ENCODE measurements around the gene PTPN11. TPM values are rescaled to one million over a fixed set of nuclear protein-coding genes. Genes with fewer than 3 reads are reported as not detected.
A peak's percentile ranks its signal among the peaks of the same experiment; 100 is the strongest.

Gene PTPN11
- total and polyA plus RNA-seq, 2 donors (not counting 3 experiments of a cell fraction or from before 2014, with no cell fraction given): 36.5 to 107 TPM

- Histone ChIP-seq H3K27me3 (ENCODE audit: control insufficient read depth in 2 of 2, insufficient read depth in 2 of 2, low read length in 2 of 2) (no peaks in the 10 kb centered on the region), H4K20me1 (replicated peaks; ENCODE audit: control insufficient read depth, extremely low read depth, insufficient read depth, low read length) (no peaks in the 10 kb centered on the region), H3K9ac (replicated peaks; ENCODE audit: extremely low read depth, insufficient read depth, low read length) (peak overlapping the region; percentile 62), H3K4me1 (ENCODE audit: control insufficient read depth, extremely low read depth, insufficient read depth, low read length) (peaks cover 12% of the 10 kb centered on the region), H3K9me3 (replicated peaks; ENCODE audit: control insufficient read depth, insufficient read depth, low read length) (no peaks in the 10 kb centered on the region), H2AFZ (ENCODE audit: low read depth, low read length) (peak overlapping the region; percentile 100), H3K27ac (ENCODE audit: insufficient read depth, low read depth, low read length) (peak overlapping the region; percentile 35), H3K4me2 (ENCODE audit: insufficient read depth, low read length) (peak overlapping the region; percentile 70), H3K9me1 (replicated peaks; ENCODE audit: control insufficient read depth, extremely low read depth, insufficient read depth, low read length) (no peaks in the 10 kb centered on the region), H3K36me3 (ENCODE audit: control insufficient read depth in 2 of 2, extremely low read depth in 1 of 2, insufficient read depth in 2 of 2, low read length in 2 of 2) (no peaks in the 10 kb centered on the region), H3K79me2 (ENCODE audit: control insufficient read depth, insufficient read depth, low read length) (peaks cover 25% of the 10 kb centered on the region), H3K4me3 (replicated peaks in 1 of 3; ENCODE audit: insufficient read depth in 1 of 3, low read depth in 1 of 3, low read length in 3 of 3) (peak overlapping the region in 2 of 3 experiments; percentile 61 to 95)
- DNase-seq (ENCODE audit: low read depth, low spot score) (no peak), FAIRE-seq (no peak)
- CTCF ChIA-PET: no interaction called here
- POLR2A ChIA-PET: no interaction called here
- TF ChIP-seq FOS (IDR thresholded peaks at IDR 0.05; ENCODE audit: borderline replicate concordance, insufficient read depth, low read length): no peak
- TF ChIP-seq CTCF (IDR thresholded peaks at IDR 0.05; ENCODE audit: extremely low read depth in 1 of 2, insufficient read depth in 1 of 2, low read depth in 1 of 2, low read length in 2 of 2): no peak
- TF ChIP-seq MAX (IDR thresholded peaks at IDR 0.05; ENCODE audit: insufficient read depth, insufficient read length): no peak
- no peak for TF ChIP-seq GATA2 (IDR thresholded peaks at IDR 0.05; ENCODE audit: insufficient read depth, insufficient read length, low read depth, low read length)
- BruUV-seq (replicated peaks): no TSS peak
- dilution Hi-C loops (cut with MboI; ENCODE audit: extremely low pct_ligation_motif_present, low sequenced_read_pairs): no loop called here
- intact Hi-C loops (cut with micrococcal nuclease): loop anchor here (1.0 to 10.0 kb wide), 2 partner anchors 26 to 368 kb away; partner anchors contain the start of genes ERP29, RPL6 and TMEM116
Observed at GRCh38 chr12:112382866-112383265, 35.9 kb upstream of the PTPN11 start.

- Histone ChIP-seq H3K79me2 (ENCODE audit: control insufficient read depth, insufficient read depth, low read length) (peaks cover 2% of the 10 kb centered on the region), H3K9me1 (replicated peaks; ENCODE audit: control insufficient read depth, extremely low read depth, insufficient read depth, low read length) (no peaks in the 10 kb centered on the region), H3K9ac (replicated peaks; ENCODE audit: extremely low read depth, insufficient read depth, low read length) (no peak overlapping the region), H3K27me3 (ENCODE audit: control insufficient read depth in 2 of 2, insufficient read depth in 2 of 2, low read length in 2 of 2) (peaks cover 0 to 3% of the 10 kb centered on the region in 2 experiments), H3K4me2 (ENCODE audit: insufficient read depth, low read length) (no peak overlapping the region), H4K20me1 (replicated peaks; ENCODE audit: control insufficient read depth, extremely low read depth, insufficient read depth, low read length) (no peaks in the 10 kb centered on the region), H3K9me3 (replicated peaks; ENCODE audit: control insufficient read depth, insufficient read depth, low read length) (no peaks in the 10 kb centered on the region), H3K4me1 (ENCODE audit: control insufficient read depth, extremely low read depth, insufficient read depth, low read length) (peaks cover 5% of the 10 kb centered on the region), H3K27ac (ENCODE audit: insufficient read depth, low read depth, low read length) (no peak overlapping the region), H2AFZ (ENCODE audit: low read depth, low read length) (peak overlapping the region; percentile 48), H3K36me3 (ENCODE audit: control insufficient read depth in 2 of 2, extremely low read depth in 1 of 2, insufficient read depth in 2 of 2, low read length in 2 of 2) (no peaks in the 10 kb centered on the region), H3K4me3 (replicated peaks in 1 of 3; ENCODE audit: insufficient read depth in 1 of 3, low read depth in 1 of 3, low read length in 3 of 3) (no peak overlapping the region)
- dilution Hi-C loops (cut with MboI; ENCODE audit: extremely low pct_ligation_motif_present, low sequenced_read_pairs): no loop called here
- CTCF ChIA-PET: interaction anchor here (0.5 to 6.9 kb wide), 38 partner anchors 8 to 669 kb away, joined by 3 to 253 read pairs (median 4); no protein-coding TSS in a partner anchor
- intact Hi-C loops (cut with micrococcal nuclease): loop anchor here (1.0 to 10.0 kb wide), 5 partner anchors 92 to 441 kb away; partner anchors contain the start of genes ERP29, NAA25 and TMEM116
- TF ChIP-seq MAX (IDR thresholded peaks at IDR 0.05; ENCODE audit: insufficient read depth, insufficient read length): no peak
- TF ChIP-seq MYC (IDR thresholded peaks at IDR 0.05; ENCODE audit: low read depth, low read length): no peak
- no peak for TF ChIP-seq JUN (IDR thresholded peaks at IDR 0.05; ENCODE audit: borderline replicate concordance, insufficient read depth, insufficient read length, low read depth)
- POLR2A ChIA-PET: no interaction called here
- no TSS peak for BruUV-seq (replicated peaks)
- no peak for FAIRE-seq
- no peak for DNase-seq (ENCODE audit: low read depth, low spot score)
Observed at GRCh38 chr12:112386726-112387125, 32.0 kb upstream of the PTPN11 start.
